ENCODE results near the gene PMPCA. TPM values are rescaled to one million over a fixed set of nuclear protein-coding genes. Genes with fewer than 3 reads are reported as not detected.
A peak's percentile ranks its signal among the peaks of the same experiment; 100 is the strongest.

Gene PMPCA
- polyA plus RNA-seq, 1 experiment: 65.8 TPM

DNA sequence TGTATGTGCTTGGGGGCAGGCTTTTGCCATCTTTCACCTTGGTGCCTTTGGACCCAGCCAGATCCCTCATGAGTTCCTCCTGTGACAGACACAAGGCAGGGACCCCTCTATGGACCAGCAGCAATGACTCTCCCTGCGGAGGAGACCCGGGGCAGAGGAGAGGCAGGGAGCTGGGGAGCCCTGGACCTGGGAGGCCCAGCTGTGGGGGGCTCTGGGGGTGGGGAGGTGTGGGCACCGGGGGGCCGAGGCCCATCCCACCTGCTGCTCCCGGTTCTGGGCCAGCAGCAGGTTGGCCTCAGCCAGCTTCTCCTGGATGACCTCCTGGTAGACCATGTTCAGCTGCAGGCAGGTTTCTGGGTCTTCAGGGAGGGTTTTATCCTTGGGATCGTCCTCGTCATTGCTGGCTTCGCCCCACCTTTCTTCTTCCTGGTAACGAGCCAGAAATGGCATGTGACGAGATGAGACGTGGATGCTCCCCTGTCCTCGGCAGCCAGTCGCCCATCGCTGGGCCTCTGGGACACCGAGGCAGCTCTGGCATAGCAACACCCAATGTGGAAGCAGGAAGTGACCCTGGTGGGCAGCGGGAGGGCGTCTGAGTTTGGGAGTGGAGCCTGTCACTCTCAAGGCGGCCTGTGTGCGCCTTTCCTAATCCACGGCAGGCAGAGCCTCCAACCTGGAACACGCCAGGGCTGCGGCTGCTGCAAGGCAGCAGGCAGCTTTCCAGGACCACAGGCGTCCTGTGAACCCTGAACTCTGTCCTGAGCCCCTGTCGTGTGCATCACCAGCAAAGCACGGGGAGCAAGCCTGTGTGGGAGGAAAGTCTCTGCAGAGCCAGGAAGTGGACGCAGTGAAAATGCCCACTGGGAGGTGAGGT lies 14.9 kb upstream of the PMPCA start:
- no peak overlapping the region for H3K4me3 ChIP-seq (ENCODE audit: low read depth, low read length)
- DNase-seq (ENCODE audit: low read depth, low spot score): no peak
- no peaks in the 10 kb centered on the region; the same call in 1 of the 2 replicates for H3K9me3 ChIP-seq (ENCODE audit: control insufficient read depth, insufficient read depth, low read length)
- TF ChIP-seq, protein P1, sequence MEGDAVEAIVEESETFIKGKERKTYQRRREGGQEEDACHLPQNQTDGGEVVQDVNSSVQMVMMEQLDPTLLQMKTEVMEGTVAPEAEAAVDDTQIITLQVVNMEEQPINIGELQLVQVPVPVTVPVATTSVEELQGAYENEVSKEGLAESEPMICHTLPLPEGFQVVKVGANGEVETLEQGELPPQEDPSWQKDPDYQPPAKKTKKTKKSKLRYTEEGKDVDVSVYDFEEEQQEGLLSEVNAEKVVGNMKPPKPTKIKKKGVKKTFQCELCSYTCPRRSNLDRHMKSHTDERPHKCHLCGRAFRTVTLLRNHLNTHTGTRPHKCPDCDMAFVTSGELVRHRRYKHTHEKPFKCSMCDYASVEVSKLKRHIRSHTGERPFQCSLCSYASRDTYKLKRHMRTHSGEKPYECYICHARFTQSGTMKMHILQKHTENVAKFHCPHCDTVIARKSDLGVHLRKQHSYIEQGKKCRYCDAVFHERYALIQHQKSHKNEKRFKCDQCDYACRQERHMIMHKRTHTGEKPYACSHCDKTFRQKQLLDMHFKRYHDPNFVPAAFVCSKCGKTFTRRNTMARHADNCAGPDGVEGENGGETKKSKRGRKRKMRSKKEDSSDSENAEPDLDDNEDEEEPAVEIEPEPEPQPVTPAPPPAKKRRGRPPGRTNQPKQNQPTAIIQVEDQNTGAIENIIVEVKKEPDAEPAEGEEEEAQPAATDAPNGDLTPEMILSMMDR (IDR thresholded peaks at IDR 0.05; ENCODE audit: low read depth, low read length): no peak
- H3K27ac ChIP-seq (ENCODE audit: low read depth, low read length): no peak overlapping the region
- H3K27me3 ChIP-seq (ENCODE audit: control insufficient read depth, insufficient read depth, low read length): no peaks in the 10 kb centered on the region
- ChIA-PET POLR2A (no interaction called here), CTCF (interaction anchor here (1.2 kb wide), 1 partner anchor 83 kb away, joined by 3 read pairs; no protein-coding TSS in a partner anchor)

DNA sequence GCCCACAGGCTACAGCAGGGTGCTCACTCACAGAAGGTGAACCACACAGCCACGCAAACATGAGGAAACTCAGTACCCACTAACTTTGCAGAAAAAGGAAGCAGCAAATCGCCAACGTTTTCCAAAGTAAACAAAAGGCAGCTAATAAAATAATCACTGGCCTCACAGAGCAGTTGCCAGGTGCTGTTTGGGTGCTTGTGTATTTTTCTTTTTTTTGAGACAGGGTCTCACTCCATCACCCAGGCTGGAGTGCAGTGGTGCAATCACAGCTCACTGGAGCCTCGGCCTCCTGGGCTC lies 14.3 kb upstream of the PMPCA start:
- DNase-seq (ENCODE audit: low read depth, low spot score): no peak
- Histone ChIP-seq H3K4me3 (ENCODE audit: low read depth, low read length) (no peak overlapping the region), H3K9me3 (ENCODE audit: control insufficient read depth, insufficient read depth, low read length) (no peaks in the 10 kb centered on the region; the same call in 1 of the 2 replicates), H3K27me3 (ENCODE audit: control insufficient read depth, insufficient read depth, low read length) (no peaks in the 10 kb centered on the region), H3K27ac (ENCODE audit: low read depth, low read length) (no peak overlapping the region)
- CTCF ChIA-PET: interaction anchor here (1.2 kb wide), 1 partner anchor 83 kb away, joined by 3 read pairs; no protein-coding TSS in a partner anchor
- TF ChIP-seq, protein P1 (IDR thresholded peaks at IDR 0.05; ENCODE audit: low read depth, low read length): no peak
- POLR2A ChIA-PET: no interaction called here

DNA sequence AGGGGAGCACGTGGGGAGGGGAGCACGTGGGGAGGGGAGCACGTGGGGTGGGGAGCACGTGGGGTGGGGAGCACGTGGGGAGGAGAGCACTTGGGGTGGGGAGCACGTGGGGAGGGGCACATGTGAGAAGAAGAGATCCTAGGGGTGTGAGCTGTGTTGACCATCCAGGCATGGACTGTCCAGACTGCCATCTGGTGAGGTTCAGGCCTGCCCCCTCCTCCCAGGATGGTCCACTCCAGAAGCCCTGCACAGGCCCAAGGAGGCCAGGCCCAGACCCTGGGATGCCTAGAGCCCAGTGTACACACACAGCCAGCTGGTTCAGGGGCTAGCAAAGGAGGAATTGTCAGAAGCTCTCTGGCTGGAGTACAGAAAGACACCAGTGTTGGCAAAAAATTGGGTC lies 12.8 kb upstream of the PMPCA start:
- POLR2A ChIA-PET: no interaction called here
- no peak for DNase-seq (ENCODE audit: low read depth, low spot score)
- no peaks in the 10 kb centered on the region for H3K27me3 ChIP-seq (ENCODE audit: control insufficient read depth, insufficient read depth, low read length)
- CTCF ChIA-PET: interaction anchor here (0.9 to 1.8 kb wide), 2 partner anchors 11 to 85 kb away, joined by 3 to 9 read pairs; no protein-coding TSS in a partner anchor
- TF ChIP-seq, protein P1 (IDR thresholded peaks at IDR 0.05; ENCODE audit: low read depth, low read length): no peak
- H3K9me3 ChIP-seq (ENCODE audit: control insufficient read depth, insufficient read depth, low read length): no peaks in the 10 kb centered on the region; the same call in 1 of the 2 replicates
- H3K4me3 ChIP-seq (ENCODE audit: low read depth, low read length): no peak overlapping the region
- no peak overlapping the region for H3K27ac ChIP-seq (ENCODE audit: low read depth, low read length)

DNA sequence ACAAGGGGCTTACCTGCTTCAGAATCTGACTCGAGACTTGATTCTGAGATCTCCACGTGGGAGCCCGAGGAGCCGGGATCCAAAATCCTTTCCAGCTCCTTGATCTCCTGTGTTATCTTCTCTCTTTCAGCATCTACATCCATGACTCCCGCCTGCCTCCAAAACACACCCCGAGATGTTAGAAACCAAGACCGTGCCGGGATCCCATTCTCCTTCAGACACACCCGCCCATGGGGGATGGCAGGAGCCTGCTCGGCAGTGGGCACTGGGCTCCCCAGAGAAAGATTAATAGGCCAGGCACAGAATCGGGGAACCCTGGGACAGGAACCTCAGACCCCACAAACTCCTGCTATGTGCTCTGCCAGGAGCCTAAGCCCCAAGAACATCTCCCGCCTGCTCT lies 12.2 kb upstream of the PMPCA start:
- Histone ChIP-seq H3K9me3 (ENCODE audit: control insufficient read depth, insufficient read depth, low read length) (no peaks in the 10 kb centered on the region; the same call in 1 of the 2 replicates), H3K4me3 (ENCODE audit: low read depth, low read length) (peak overlapping the region; percentile 86), H3K27me3 (ENCODE audit: control insufficient read depth, insufficient read depth, low read length) (no peaks in the 10 kb centered on the region), H3K27ac (ENCODE audit: low read depth, low read length) (no peak overlapping the region)
- TF ChIP-seq, protein P1 (IDR thresholded peaks at IDR 0.05; ENCODE audit: low read depth, low read length): no peak
- no peak for DNase-seq (ENCODE audit: low read depth, low spot score)
- ChIA-PET POLR2A (no interaction called here), CTCF (interaction anchor here (1.8 kb wide), 1 partner anchor 85 kb away, joined by 9 read pairs; no protein-coding TSS in a partner anchor)

Measured in AG04450 (cell line).